Inflammatory macrophage (primary cell): ENCODE measurements around the gene CARMIL3.
A peak's percentile ranks its signal among the peaks of the same experiment; 100 is the strongest.
"Not testable (repeated sequence)": the region's sequence is repeated elsewhere in the genome, so short reads cannot be mapped to it uniquely, and the experiment has no call there.

ENCODE experiments used
- DNase-seq, 2 donors: peaks; one replicate each; pipeline ENCODE4 v3.0.0-alpha.2; 2020 to 2022

The CARMIL3 gene

GRCh38 chr14:24098229-24098926 is 46.6 kb downstream of the CARMIL3 start:
- DNase-seq, result no peak

GRCh38 chr14:24098927-24099813 is 47.4 kb downstream of the CARMIL3 start:
- DNase-seq, result no peak

- DNase-seq, result peak; percentile 69 to 70
These were observed 48.6 kb downstream of the CARMIL3 start for GRCh38 chr14:24100197-24100981.

- no peak for DNase-seq
These were observed 49.2 kb downstream of the CARMIL3 start for GRCh38 chr14:24100982-24101494.

GRCh38 chr14:24102357-24103048 is 50.7 kb downstream of the CARMIL3 start:
- DNase-seq, result no peak

- no peak for DNase-seq
These were observed 51.6 kb downstream of the CARMIL3 start for GRCh38 chr14:24103451-24103850.

- not testable (repeated sequence) for DNase-seq
These were observed 53.9 kb downstream of the CARMIL3 start for GRCh38 chr14:24105609-24106239.

DNA sequence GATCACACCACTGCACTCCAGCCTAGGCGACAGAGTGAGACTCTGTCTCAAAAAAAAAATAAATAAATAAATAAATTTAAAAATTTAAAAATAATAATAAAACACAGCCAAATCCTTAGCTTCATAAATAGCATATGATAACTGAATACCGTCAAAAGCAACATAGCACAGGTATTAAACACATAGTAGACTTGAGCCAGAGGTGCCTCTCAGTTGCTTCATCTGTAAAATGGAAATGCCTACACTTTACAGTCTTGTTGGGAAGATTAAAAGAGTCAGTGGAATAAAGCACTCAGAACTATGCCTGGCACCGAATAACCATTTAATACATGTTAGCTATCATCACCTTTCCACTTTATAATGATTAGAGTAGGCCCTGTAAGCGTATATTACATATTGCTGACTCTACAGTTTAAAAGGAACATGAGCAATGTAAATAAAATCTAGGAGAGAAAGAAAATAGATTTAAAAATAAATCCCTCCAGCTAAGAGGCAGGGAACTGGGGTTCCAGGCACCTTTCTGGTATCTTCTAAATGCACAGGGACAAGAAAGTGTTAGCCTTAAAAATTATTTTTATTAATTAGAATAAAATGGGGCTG is 55.0 kb downstream of the CARMIL3 start:
- no peak for DNase-seq

GRCh38 chr14:24108336-24108874 is 56.6 kb downstream of the CARMIL3 start:
- DNase-seq, result no peak

GRCh38 chr14:24110060-24110459 is 58.3 kb downstream of the CARMIL3 start:
- no peak for DNase-seq

DNA sequence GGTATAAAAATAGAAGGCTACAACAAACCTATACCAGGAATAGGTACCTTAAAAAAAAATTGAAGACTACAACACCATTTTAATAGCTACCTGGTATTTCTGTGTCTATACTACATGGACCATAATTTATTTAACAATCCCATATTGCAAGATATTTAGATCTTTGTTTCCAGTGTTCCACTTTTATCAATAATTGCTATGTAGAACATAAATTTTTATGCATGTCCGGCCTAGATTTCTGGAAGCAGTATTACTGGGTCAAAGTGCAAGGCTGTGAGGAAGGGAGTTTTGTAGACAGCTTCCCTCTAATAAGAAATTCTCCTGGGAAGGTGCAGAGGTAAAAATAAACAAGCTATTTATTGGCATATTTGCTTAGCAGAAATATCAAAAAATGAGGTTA is 58.7 kb downstream of the CARMIL3 start:
- DNase-seq, result no peak

DNA sequence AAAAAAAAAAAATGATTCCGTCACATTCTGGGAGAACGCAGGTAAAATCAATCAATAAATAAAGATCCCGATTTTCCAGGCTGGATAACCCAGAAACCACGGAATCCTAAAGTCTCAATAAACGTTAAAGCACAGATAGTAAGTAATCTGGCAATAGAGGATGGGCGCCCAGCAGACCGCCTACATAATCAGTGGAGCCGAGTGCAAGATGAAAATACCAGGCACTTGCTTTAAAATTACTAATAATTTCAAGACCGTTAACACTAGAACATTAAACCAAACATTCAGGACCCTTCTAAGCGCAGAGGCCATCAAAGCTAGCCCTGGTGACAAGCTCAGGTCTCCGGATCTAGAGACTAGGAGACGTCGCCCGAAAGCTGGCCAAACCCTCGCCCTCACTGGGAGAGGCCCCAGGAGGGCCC is 61.6 kb downstream of the CARMIL3 start:
- no peak for DNase-seq

DNA sequence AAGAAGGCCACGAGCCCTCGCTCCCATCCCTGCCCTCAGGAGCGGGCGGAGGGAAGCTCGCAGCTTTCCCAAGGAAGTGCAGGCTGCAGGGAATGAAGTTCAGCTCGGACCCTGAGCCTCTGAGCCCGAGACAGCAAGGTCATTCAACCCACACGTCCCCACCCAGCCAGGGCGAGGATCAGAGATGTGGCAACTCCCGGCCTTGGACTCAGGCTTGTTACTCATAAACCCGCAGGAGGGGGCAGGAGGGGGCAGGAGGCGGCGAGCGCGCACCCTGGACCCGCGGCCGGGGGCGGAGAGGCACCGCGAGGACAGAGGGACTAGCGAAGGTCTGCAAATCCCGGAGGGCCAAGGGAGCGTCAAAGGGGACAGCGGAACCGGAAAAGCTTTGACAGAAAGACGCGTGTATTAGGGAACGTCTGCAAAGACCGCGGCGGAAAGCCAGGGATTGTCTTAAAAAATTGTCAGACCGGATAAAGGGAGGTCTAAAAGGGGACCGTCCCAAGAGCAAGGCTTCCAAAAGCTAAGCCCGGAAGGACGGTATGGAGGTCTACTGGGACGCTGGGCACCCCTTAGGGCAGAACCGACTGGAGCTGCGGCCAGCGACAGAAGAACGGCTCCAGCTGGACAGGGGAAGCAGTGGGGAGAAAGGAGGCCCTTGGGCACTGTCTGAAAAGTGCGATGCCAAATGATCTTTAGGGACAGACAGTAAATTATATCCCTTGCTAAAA is 62.2 kb downstream of the CARMIL3 start:
- DNase-seq, result peak; percentile 97 to 98

DNA sequence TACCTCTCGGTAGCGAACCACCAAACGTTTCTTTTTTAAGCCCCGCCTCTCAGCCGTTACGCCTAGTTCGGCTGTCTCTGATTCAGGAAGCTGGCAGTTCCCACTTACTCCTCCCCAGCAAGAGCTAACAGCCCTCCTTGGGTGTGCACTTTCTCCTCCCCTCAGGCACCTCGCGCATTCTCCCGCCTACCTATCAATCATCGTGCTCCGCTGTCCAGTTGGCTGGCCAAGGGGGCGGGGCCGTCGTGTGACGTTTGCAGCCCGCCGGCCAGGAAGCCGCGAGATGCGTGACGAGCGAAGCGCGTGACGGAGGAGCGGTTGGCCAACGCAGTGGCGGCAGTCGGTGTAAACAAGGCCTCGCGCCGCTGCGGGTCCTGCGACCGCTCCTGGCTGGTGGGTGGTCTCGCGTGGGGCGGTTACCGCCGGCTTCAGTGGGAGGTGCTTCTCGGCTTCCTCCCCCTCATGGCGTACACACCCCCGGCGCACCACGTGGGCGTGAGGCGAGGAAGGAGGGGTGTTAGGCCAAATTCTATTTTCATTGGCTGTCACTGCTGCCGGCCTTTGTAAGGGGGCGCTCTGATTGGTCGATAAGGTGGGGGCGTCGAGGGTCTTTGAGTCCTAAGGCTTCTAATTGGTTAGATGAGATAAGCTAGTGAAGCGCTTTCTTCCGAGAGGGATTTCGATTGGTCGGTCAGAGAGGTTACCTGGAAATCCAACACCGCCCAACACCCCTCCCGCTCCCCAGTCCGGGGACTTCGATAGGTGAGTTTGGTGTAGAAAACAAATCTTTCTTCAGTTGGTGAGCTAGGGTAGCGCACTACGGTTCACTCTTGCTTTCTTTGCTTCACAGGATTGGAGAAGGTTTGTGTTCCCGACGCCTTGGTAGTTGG is 63.0 kb downstream of the CARMIL3 start, which contains the start of the genes DCAF11 and NRL:
Gene DCAF11 (plus strand): TSS at position 246 of the 890 bp plus-strand sequence. CDS start 818 bp downstream, outside the sequence.
Gene NRL (minus strand): TSS at position 418 of the 890 bp plus-strand sequence. CDS start 32,101 bp downstream, outside the sequence.
- DNase-seq, result peak; percentile 100

GRCh38 chr14:24115422-24116127 is 63.8 kb downstream of the CARMIL3 start:
- no peak for DNase-seq

DNA sequence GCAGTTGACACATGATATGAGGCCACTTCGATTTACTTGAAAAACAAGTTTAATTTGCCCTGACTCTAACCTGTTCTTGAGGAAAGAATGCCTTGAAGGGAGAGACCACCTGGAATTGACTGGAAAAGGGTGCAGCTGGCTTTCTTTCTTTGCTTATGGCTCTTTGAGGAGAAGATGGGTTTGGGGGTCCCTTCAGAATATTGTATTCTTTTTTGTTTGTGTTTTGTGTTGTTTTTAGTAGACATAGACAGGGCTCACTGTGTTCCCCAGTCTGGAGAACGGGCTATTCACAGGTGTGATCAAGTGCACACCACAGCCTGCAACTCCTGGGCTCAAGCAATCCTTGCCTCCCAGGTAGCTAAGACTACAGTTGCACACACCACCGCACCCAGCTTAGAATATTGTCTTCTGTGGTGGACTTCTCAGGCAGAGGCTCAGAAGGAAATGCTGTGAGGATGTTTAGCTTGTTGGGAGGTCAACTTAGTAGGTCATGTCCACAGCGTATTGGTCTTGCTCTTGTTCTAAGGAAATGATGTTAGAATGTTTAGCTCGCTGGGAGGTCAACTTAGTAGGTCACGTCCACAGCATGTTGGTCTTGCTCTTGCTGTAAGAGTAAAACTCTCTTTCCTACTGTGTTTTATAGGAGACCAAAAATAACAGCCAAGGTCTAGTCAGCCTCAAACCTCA is 64.5 kb downstream of the CARMIL3 start:
- DNase-seq, result no peak

- DNase-seq, result no peak
These were observed 65.4 kb downstream of the CARMIL3 start for GRCh38 chr14:24117179-24117578.
